SK-N-SH (cell line): Measurements from ENCODE around the gene PPP1R13L. TPM values are rescaled to one million over a fixed set of nuclear protein-coding genes. Genes with fewer than 3 reads are reported as not detected.
A peak's percentile ranks its signal among the peaks of the same experiment; 100 is the strongest.

Experiments used
- CTCF ChIA-PET: fragments of 300-600, 350-600 bp; formaldehyde crosslinking; extraction: SDS; loops from one replicate; lab custom pipeline; 2021; lab: Yijun Ruan, JAX
- POLR2A ChIA-PET: fragments of 350-600 bp; sonication (Branson Sonifier 250); formaldehyde crosslinking; extraction: SDS; loops from one replicate; lab custom pipeline; 2020; ENCODE audit warnings: antibody characterized with exemption, inconsistent platforms; lab: Yijun Ruan, JAX
- DNase-seq: peaks from one replicate; pipeline ENCODE4 v3.0.0; 2012
- H2AFZ ChIP-seq: fragments of 200-600 bp; sonication (generic); 2 replicates; pipeline ENCODE4 v1.8.1; 2016; ENCODE audit warnings: antibody characterized with exemption, mild to moderate bottlenecking, low read depth
- H3F3A ChIP-seq: fragments of 200-600 bp; sonication (generic); replicated peaks from 2 replicates; pipeline ENCODE3; 2016; ENCODE audit warnings: antibody characterized with exemption, mild to moderate bottlenecking; ENCODE audit not compliant: insufficient read depth
- H3K27ac ChIP-seq, 2 experiments: fragments of 200-500 bp in 1 of 2; fragments of 200-600 bp in 1 of 2; sonication (Bioruptor generic) in 1 of 2; sonication (generic), shearing (Covaris generic) in 1 of 2; 2 replicates each; pipeline versions ENCODE4 v1.5.1 to v1.6.1; 2014 to 2016; ENCODE audit warnings: low read depth in 2 of 2, inconsistent platforms in 1 of 2, low read length in 1 of 2, mild to moderate bottlenecking in 1 of 2, mixed read lengths in 1 of 2
- H3K27me3 ChIP-seq: fragments of 200-600 bp; sonication (generic), shearing (Covaris generic); 2 replicates; pipeline ENCODE4 v1.6.1; 2016; ENCODE audit warnings: mixed run types; ENCODE audit not compliant: insufficient read depth
- H3K36me3 ChIP-seq, 2 experiments: fragments of 200-500 bp in 1 of 2; fragments of 200-600 bp in 1 of 2; sonication (Bioruptor generic) in 1 of 2; sonication (generic) in 1 of 2; replicated peaks in 1 of 2; 2 replicates each; pipeline versions ENCODE3 to v1.5.1; 2014 to 2016; ENCODE audit warnings: low read length in 1 of 2, mild to moderate bottlenecking in 1 of 2; ENCODE audit not compliant: insufficient read depth in 2 of 2, control insufficient read depth in 1 of 2
- H3K4me1 ChIP-seq, 2 experiments: fragments of 200-500 bp in 1 of 2; fragments of 200-600 bp in 1 of 2; sonication (Bioruptor generic) in 1 of 2; sonication (generic), shearing (Covaris generic) in 1 of 2; 2 replicates each; pipeline versions ENCODE4 v1.5.1 to v1.6.1; 2014 to 2016; ENCODE audit warnings: low read depth in 1 of 2, low read length in 1 of 2, mixed run types in 1 of 2; ENCODE audit not compliant: insufficient read depth in 2 of 2, control insufficient read depth in 1 of 2
- H3K4me2 ChIP-seq: fragments of 200-600 bp; sonication (generic), shearing (Covaris generic); 2 replicates; pipeline ENCODE4 v1.6.1; 2017; ENCODE audit warnings: mixed run types
- H3K4me3 ChIP-seq, 2 experiments: fragments of 200-500 bp in 1 of 2; fragments of 200-600 bp in 1 of 2; sonication (Bioruptor generic) in 1 of 2; sonication (generic), shearing (Covaris generic) in 1 of 2; 2 replicates each; pipeline versions ENCODE4 v1.5.1 to v1.8.1; 2014 to 2016; ENCODE audit warnings: low read depth in 2 of 2, inconsistent platforms in 1 of 2, low read length in 1 of 2, mild to moderate bottlenecking in 1 of 2, mixed read lengths in 1 of 2, moderate library complexity in 1 of 2
- H3K79me2 ChIP-seq: fragments of 200-600 bp; sonication (generic); 2 replicates; pipeline ENCODE4 v1.8.1; 2017; ENCODE audit warnings: mild to moderate bottlenecking; ENCODE audit not compliant: insufficient read depth
- H3K9ac ChIP-seq: fragments of 200-600 bp; sonication (generic); 2 replicates; pipeline ENCODE4 v1.6.1; 2017; ENCODE audit warnings: mixed run types
- H3K9me2 ChIP-seq: fragments of 200-600 bp; sonication (generic); 2 replicates; pipeline ENCODE4 v1.6.1; 2017; ENCODE audit warnings: mixed run types
- H3K9me3 ChIP-seq: fragments of 200-600 bp; sonication (generic); 2 replicates; pipeline ENCODE4 v1.6.1; 2017; ENCODE audit warnings: mixed run types, mild to moderate bottlenecking, moderate library complexity
- H4K20me1 ChIP-seq: fragments of 200-600 bp; sonication (generic); 2 replicates; pipeline ENCODE4 v1.6.1; 2017; ENCODE audit warnings: mild to moderate bottlenecking, mixed run types; ENCODE audit not compliant: insufficient read depth
- CHD2 ChIP-seq: fragments of 150-350 bp; IDR thresholded peaks from 2 replicates; pipeline ENCODE4 v1.6.1; 2018; ENCODE audit warnings: low read length; ENCODE audit not compliant: partially characterized antibody
- CTCF ChIP-seq: fragments of 200-600 bp; sonication (generic); IDR thresholded peaks from 2 replicates; pipeline ENCODE4 v1.6.1; 2017; ENCODE audit warnings: antibody characterized with exemption, mild to moderate bottlenecking, moderate library complexity
- FOSL2 ChIP-seq: IDR thresholded peaks from 2 replicates; pipeline ENCODE4 v1.4.0; 2012; ENCODE audit warnings: low read depth, mild to moderate bottlenecking, moderate library complexity, borderline replicate concordance
- FOXJ3 ChIP-seq: sonication (generic); formaldehyde crosslinking; IDR thresholded peaks from 2 replicates; pipeline ENCODE4 v1.5.1; 2020; ENCODE audit warnings: mild to moderate bottlenecking, missing genetic modification reagents
- GABPA ChIP-seq: IDR thresholded peaks from 2 replicates; pipeline ENCODE4 v1.4.0; 2012; ENCODE audit warnings: low read depth, mild to moderate bottlenecking
- MEF2A ChIP-seq: IDR thresholded peaks from 2 replicates; pipeline ENCODE4 v1.4.0; 2012; ENCODE audit warnings: low read depth, borderline replicate concordance
- NRF1 ChIP-seq: IDR thresholded peaks from 2 replicates; pipeline ENCODE4 v1.6.1; 2012; ENCODE audit warnings: low read depth, mild to moderate bottlenecking, low read length
- POLR2AphosphoS5 ChIP-seq: IDR thresholded peaks from 2 replicates; pipeline ENCODE4 v1.6.1; 2012; ENCODE audit warnings: low read depth, low read length
- RAD21 ChIP-seq: IDR thresholded peaks from 2 replicates; pipeline ENCODE4 v1.6.1; 2012; ENCODE audit warnings: mild to moderate bottlenecking, low read length
- REST ChIP-seq: IDR thresholded peaks from 2 replicates; pipeline ENCODE4 v1.6.1; 2012; ENCODE audit warnings: mild to moderate bottlenecking, low read depth, low read length, moderate library complexity
- RXRA ChIP-seq: IDR thresholded peaks from 2 replicates; pipeline ENCODE4 v1.4.0; 2012; ENCODE audit warnings: low read depth, mild to moderate bottlenecking, borderline replicate concordance
- SIN3A ChIP-seq: IDR thresholded peaks from 2 replicates; pipeline ENCODE4 v1.6.1; 2012; ENCODE audit warnings: low read depth, mild to moderate bottlenecking, low read length, moderate library complexity, borderline replicate concordance
- SMC3 ChIP-seq: IDR thresholded peaks from 2 replicates; pipeline ENCODE4 v1.6.1; 2012; ENCODE audit warnings: low read depth, low read length, improper control_type of control experiment
- TCF12 ChIP-seq: IDR thresholded peaks from 2 replicates; pipeline ENCODE4 v1.4.0; 2012
- USF1 ChIP-seq: IDR thresholded peaks from 2 replicates; pipeline ENCODE4 v1.4.0; 2012; ENCODE audit warnings: low read depth, borderline replicate concordance
- YY1 ChIP-seq: IDR thresholded peaks from 2 replicates; pipeline ENCODE4 v1.4.0; 2012; ENCODE audit warnings: low read depth, mild to moderate bottlenecking
- WGBS: methylation state at CpG from one replicate; pipeline ENCODE4 v1.1.6; 2017; ENCODE audit warnings: low lambda C conversion rate; 5-methylcytosine and 5-hydroxymethylcytosine counted together
- polyA plus RNA-seq, 3 experiments: library from polyadenylated mRNA; depleted of rRNA; stranded (reverse); fragments of >200 nt; gene quantifications; 2 replicates each; pipeline ENCODE4 v1.2.3, GENCODE V29; 2012
- TF ChIP-seq, protein P1 (sequence below): fragments of 150-350 bp; IDR thresholded peaks from 2 replicates; pipeline ENCODE4 v1.6.1; 2016; ENCODE audit warnings: mild to moderate bottlenecking, low read depth, low read length

The PPP1R13L gene
- polyA plus RNA-seq, 1 of the 3 experiments (the other 2 are of a cell fraction), result 18.0 TPM

DNA sequence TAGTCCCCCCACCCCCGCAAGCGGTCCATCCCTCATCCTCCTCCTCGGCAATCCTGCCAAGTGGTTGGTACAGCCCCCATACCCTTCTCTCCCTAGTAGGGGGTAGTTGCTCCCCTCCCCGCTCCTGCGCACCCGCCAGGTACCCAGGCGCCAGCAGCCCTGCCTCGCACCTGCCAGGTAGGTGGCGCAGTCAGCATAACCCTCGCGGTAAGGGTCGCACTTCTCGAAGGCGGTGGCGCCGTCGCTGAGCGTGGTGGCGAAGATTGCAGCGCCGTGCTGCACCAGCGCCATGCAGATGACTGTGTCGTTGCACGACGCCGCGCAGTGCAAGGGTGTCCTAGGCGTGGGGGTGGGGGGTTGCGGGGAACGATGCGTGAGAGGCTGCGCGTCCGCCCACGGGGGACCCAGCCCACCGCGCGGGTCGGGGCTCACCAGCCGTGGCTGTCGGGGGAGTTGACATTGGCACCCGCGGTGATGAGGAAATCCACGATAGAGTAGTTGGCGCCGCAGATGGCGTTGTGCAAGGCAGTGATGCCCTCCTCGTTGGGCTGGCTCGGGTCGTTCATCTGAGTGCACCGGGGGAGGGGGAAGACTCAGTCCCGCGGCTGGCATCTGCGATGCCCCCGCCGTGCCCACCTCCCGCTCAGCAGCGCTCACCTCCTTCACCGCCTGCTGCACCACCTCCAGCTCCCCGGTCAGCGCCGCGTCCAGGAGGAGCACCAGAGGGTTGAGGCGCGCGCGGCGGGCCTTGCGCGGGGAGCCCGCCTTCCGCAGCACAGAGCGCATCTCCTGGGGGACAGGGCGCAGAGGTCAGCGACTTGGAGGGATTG lies 19.3 kb downstream of the PPP1R13L start:
- no peak for TF ChIP-seq CTCF
- TF ChIP-seq SIN3A, result no peak
- TF ChIP-seq RAD21, result no peak
- no peak for TF ChIP-seq FOSL2
- TF ChIP-seq YY1, result no peak
- TF ChIP-seq POLR2AphosphoS5, result no peak
- no peak for TF ChIP-seq SMC3
- TF ChIP-seq GABPA, result no peak
- TF ChIP-seq RXRA, result no peak
- TF ChIP-seq, protein P1, sequence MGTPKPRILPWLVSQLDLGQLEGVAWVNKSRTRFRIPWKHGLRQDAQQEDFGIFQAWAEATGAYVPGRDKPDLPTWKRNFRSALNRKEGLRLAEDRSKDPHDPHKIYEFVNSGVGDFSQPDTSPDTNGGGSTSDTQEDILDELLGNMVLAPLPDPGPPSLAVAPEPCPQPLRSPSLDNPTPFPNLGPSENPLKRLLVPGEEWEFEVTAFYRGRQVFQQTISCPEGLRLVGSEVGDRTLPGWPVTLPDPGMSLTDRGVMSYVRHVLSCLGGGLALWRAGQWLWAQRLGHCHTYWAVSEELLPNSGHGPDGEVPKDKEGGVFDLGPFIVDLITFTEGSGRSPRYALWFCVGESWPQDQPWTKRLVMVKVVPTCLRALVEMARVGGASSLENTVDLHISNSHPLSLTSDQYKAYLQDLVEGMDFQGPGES, result no peak
- TF ChIP-seq REST, result no peak
- no peak for TF ChIP-seq TCF12
- no peak for TF ChIP-seq MEF2A
- no peak for TF ChIP-seq NRF1
- no peak for TF ChIP-seq CHD2
- no peak for TF ChIP-seq USF1
- no peak for TF ChIP-seq FOXJ3
- DNase-seq, result peak; percentile 57
- H3F3A ChIP-seq, result peaks cover 18% of the 10 kb centered on the region
- H3K9me3 ChIP-seq, result no peaks in the 10 kb centered on the region
- no peaks in the 10 kb centered on the region for H3K27me3 ChIP-seq
- ChIA-PET CTCF (interaction anchor here (1.1 to 2.1 kb wide), 4 partner anchors 12 to 100 kb away, joined by 3 to 4 read pairs (median 4); partner anchors contain the start of gene PPP1R13L), POLR2A (no interaction called here)
- H3K4me1 ChIP-seq, result peaks cover 0 to 7% of the 10 kb centered on the region in 2 experiments; a peak in 1 of 4 replicates
- H2AFZ ChIP-seq, result no peak overlapping the region
- 66% methylated on average over 56 of the region's 75 CpGs for WGBS
- H4K20me1 ChIP-seq, result no peaks in the 10 kb centered on the region
- H3K27ac ChIP-seq, result no peak overlapping the region
- no peak overlapping the region for H3K9ac ChIP-seq
- H3K9me2 ChIP-seq, result no peaks in the 10 kb centered on the region
- H3K4me3 ChIP-seq, result no peak overlapping the region
- no peaks in the 10 kb centered on the region for H3K79me2 ChIP-seq
- H3K36me3 ChIP-seq, result peaks cover 0 to 11% of the 10 kb centered on the region in 2 experiments
- no peak overlapping the region for H3K4me2 ChIP-seq
